Left ventricle myocardium inferior (tissue), 1 donor: ENCODE measurements around the gene PRKAG1. TPM values are rescaled to one million over a fixed set of nuclear protein-coding genes. Genes with fewer than 3 reads are reported as not detected.

Experiments
- DNase-seq: peaks from one replicate; pipeline ENCODE4 v3.0.0-alpha.2; 2020
- H3K27ac ChIP-seq: fragments of 200-600 bp; replicated peaks from 2 replicates; pipeline ENCODE4 v1.8.0; 2021
- H3K27me3 ChIP-seq: fragments of 200-600 bp; 2 replicates; pipeline ENCODE4 v1.8.0; 2021; ENCODE audit warnings: low read depth
- H3K36me3 ChIP-seq: fragments of 200-600 bp; 2 replicates; pipeline ENCODE4 v1.8.0; 2021
- H3K4me1 ChIP-seq: fragments of 200-600 bp; 2 replicates; pipeline ENCODE4 v1.8.0; 2021
- H3K4me3 ChIP-seq: fragments of 200-600 bp; 2 replicates; pipeline ENCODE4 v1.8.0; 2021; ENCODE audit warnings: mild to moderate bottlenecking, moderate library complexity
- H3K9me3 ChIP-seq: fragments of 200-600 bp; replicated peaks from 2 replicates; pipeline ENCODE4 v1.8.0; 2021
- intact Hi-C: fragments of 100-400 bp; cut with micrococcal nuclease; formaldehyde crosslinking; loops from one replicate; pipeline ENCODE4 v1.11.0; 2022
- total RNA-seq: library from RNA; stranded (reverse); fragmentation: NEBNext Ultra II Directional; extraction: Animal tissue kit (Norgen Biotek cat#: 25700); gene quantifications from one replicate; pipeline ENCODE4 v1.2.1, GENCODE V29; 2021
- TF ChIP-seq, protein P1 (sequence below): fragments of 200-600 bp; IDR thresholded peaks from 2 replicates; pipeline ENCODE4 v1.8.0; 2021; ENCODE audit warnings: antibody characterized with exemption, mild to moderate bottlenecking, borderline replicate concordance
- donor health status: DM: no; HTN: yes; CAD: no; lungs with severe emphysema.

Gene PRKAG1
- total RNA-seq, 1 donor from 2014 or later: 104 TPM

DNA sequence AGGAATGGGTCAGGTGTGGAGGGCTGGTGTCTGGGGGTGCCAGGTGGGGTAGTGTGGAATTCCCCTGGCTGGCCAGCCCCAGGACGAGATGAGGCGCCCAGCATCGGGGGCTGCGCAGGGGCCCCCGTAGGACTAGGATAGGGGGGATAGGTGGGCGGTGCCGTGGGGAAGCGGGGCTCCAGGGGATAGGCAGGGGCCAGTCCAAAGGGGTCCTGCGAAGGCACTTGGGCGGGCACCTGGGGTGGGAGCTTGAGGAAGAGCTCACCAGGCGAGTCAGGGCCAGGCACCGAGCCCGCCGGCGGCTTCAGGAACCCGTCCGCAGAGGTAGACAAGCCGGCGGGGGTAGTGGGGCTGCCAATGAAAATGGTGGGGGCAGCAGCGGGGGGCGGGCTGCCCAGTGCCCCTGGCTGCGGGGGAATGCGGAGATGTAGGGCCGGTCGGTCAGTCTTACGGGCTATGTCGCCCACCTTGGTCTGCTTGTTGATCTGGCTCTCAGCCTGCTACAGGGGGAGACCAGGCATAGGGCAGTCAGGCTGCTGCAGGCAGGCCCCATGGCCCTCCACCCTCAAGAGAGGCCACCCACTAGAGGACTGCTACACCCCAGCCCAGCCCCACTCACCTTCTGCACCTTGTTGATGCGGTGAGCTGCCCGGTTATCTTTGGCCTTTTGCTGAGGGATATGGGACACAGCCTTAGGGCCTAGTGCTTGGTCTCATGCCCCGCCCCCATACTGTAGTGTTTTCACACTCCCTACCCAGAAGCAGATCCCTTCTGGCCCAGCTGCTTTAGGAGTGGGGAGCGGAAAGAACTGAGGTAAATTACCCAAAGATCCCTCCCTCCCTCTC lies 22.7 kb upstream of the PRKAG1 start:
- no peak for DNase-seq
- Histone ChIP-seq H3K27me3 (no peaks in the 10 kb centered on the region), H3K4me3 (no peak overlapping the region), H3K4me1 (peaks cover 14% of the 10 kb centered on the region), H3K9me3 (no peaks in the 10 kb centered on the region), H3K27ac (no peak overlapping the region), H3K36me3 (peaks cover 99% of the 10 kb centered on the region)
- intact Hi-C loops: no loop called here
- TF ChIP-seq, protein P1, sequence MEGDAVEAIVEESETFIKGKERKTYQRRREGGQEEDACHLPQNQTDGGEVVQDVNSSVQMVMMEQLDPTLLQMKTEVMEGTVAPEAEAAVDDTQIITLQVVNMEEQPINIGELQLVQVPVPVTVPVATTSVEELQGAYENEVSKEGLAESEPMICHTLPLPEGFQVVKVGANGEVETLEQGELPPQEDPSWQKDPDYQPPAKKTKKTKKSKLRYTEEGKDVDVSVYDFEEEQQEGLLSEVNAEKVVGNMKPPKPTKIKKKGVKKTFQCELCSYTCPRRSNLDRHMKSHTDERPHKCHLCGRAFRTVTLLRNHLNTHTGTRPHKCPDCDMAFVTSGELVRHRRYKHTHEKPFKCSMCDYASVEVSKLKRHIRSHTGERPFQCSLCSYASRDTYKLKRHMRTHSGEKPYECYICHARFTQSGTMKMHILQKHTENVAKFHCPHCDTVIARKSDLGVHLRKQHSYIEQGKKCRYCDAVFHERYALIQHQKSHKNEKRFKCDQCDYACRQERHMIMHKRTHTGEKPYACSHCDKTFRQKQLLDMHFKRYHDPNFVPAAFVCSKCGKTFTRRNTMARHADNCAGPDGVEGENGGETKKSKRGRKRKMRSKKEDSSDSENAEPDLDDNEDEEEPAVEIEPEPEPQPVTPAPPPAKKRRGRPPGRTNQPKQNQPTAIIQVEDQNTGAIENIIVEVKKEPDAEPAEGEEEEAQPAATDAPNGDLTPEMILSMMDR: no peak

DNA sequence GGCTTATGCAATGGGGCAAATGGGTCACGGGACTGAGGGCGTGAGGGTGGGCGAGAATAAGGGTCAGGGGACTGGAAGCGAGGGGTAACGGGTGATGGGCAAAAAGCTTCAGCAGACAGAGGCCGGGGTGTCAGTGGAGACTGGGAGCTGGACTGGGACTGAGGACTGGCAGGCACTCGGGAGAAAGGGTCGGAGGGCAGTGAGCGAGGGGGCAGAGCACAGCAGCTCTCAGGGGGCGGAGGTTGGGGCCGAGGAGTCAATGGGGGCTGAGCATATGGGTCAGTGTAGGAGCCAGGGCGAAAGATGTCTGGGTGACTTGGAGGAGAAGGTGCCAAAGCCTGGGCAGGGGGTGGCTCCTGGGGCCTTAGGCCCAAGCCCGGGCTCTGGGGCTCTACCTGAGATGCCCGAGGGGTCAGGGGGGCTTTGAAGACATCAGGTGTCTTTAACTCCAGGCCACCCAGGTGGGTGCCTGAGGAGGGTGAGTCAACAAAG lies 21.8 kb upstream of the PRKAG1 start:
- Histone ChIP-seq H3K4me3 (no peak overlapping the region), H3K27me3 (no peaks in the 10 kb centered on the region), H3K9me3 (no peaks in the 10 kb centered on the region), H3K36me3 (peaks cover 98% of the 10 kb centered on the region), H3K4me1 (peaks cover 14% of the 10 kb centered on the region), H3K27ac (no peak overlapping the region)
- DNase-seq: no peak
- intact Hi-C loops: no loop called here
- TF ChIP-seq, protein P1: no peak

DNA sequence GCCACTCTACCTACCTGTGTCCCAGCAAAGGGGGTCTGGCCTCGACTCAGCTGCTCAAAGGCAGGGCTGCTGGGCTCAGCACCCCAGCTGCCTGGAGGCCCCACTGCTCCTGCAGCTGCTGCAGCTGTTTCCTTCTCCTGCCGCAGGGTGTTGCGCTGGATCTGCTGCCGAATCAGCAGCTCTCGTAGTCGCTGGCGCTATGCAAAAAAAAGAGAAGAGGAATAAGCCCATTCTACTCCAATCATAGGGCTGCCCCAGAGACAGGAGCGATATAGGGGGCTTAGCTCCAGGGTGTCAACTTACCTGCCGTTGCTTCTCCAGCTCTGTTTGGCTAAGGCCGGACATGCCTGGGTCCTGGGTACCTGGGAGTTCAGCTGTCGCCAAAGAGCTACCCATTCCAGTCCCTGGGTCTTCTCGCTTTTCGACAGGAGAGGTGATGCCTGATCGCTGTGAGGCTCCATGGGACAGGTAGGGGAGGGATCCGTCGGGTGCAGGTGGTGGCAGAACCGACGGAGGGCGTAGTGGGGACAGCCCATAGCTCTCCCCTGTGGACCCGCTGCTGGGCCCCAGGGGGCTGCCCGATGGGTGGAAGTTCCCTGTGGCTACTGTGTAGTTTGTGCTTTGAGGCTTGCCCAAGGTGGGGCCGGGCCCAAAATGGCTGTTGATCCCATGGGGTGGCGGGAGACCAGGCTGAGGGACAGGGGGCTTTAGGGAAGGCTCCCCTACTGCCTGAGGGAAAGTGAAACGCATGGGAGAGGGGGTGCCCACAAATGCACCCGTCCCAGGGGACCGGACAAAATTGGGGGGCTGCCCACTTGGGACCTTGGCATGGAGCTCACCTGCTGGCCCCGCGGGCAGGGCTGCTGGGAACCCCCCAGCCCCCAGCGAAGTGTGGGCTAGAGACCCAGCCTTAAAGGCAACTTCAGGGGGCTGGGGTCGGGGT lies 21.1 kb upstream of the PRKAG1 start:
- intact Hi-C loops: no loop called here
- Histone ChIP-seq H3K4me3 (no peak overlapping the region), H3K9me3 (no peaks in the 10 kb centered on the region), H3K27me3 (no peaks in the 10 kb centered on the region), H3K36me3 (peaks cover 98% of the 10 kb centered on the region), H3K27ac (no peak overlapping the region), H3K4me1 (peaks cover 14% of the 10 kb centered on the region)
- DNase-seq: no peak
- TF ChIP-seq, protein P1: no peak

DNA sequence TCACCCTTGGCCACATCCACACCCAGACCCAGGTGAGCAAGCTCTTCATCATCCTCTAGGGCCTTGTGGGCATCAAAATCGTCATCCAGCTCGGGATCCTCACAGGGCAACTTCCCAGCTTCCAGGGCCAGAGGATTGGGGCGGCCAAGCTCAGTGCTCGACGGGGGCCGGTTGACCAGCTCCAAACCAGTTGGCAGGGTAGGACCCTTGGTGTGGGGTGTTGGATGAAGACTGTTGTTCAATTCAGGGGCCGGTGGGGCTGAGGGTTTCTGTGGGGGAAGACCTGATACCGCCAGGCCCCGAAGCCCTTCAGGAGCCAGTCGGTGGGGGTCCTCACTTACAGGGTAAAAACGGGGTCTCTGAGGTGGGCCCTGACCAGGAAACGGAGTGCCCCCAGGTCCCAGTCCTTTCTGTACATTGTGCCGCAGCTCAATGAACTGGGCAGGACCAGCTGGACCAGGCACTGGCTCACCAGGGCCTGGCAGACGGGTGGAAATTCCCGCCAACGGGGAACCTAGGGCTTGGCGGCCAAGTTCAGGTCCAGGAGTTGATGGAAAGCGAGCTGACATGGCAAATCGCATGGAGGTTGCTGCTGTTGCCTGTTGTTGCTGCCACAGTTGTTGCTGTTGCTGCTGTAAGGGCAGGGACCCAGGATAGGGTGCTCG lies 19.8 kb upstream of the PRKAG1 start:
- Histone ChIP-seq H3K4me3 (no peak overlapping the region), H3K27me3 (no peaks in the 10 kb centered on the region), H3K4me1 (peaks cover 23% of the 10 kb centered on the region), H3K27ac (no peak overlapping the region), H3K9me3 (no peaks in the 10 kb centered on the region), H3K36me3 (peaks cover 98% of the 10 kb centered on the region)
- TF ChIP-seq, protein P1: no peak
- no peak for DNase-seq
- intact Hi-C loops: no loop called here

DNA sequence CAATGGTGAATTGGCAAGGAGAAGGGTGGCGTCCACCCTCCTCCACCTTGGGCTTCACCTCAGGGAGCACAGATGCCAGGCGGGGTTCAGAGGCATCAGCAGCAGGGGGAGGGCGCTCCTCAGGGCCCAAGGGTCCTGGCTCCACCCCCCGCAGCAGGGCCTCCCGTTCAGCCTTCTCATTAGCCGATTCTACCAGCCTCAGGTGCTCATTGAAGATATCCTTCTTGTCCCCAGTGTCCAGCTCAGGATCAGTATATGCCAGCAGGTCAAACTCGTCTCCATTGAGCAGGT lies 19.3 kb upstream of the PRKAG1 start:
- H3K4me1 ChIP-seq: peaks cover 27% of the 10 kb centered on the region
- H3K4me3 ChIP-seq: no peak overlapping the region
- intact Hi-C loops: no loop called here
- peaks cover 98% of the 10 kb centered on the region for H3K36me3 ChIP-seq
- no peaks in the 10 kb centered on the region for H3K9me3 ChIP-seq
- H3K27ac ChIP-seq: no peak overlapping the region
- no peaks in the 10 kb centered on the region for H3K27me3 ChIP-seq
- TF ChIP-seq, protein P1: no peak
- no peak for DNase-seq
